SK-N-SH treated with all-trans-retinoic acid at 6 μM for 48 hours (cell line): ENCODE measurements around the gene NAT14.

Source experiments
- ATAC-seq: fragments of 200-7000 bp; cut with Tn5 transposase; 3 replicates; pipeline ENCODE4 v1.9.1; 2020; ENCODE audit warnings: mild to moderate bottlenecking, moderate library complexity
- BACH2 ChIP-seq: fragments of 250-450 bp; sonication (Bioruptor Pico); IDR thresholded peaks from 2 replicates; pipeline ENCODE4 v1.9.0; 2021; ENCODE audit warnings: mild to moderate bottlenecking, borderline replicate concordance
- CSDC2 ChIP-seq: fragments of 250-450 bp; sonication (Bioruptor Pico); IDR thresholded peaks from 2 replicates; pipeline ENCODE4 v1.5.0; 2020; ENCODE audit warnings: mild to moderate bottlenecking, moderate library complexity
- ESRRG ChIP-seq: fragments of 250-450 bp; sonication (Bioruptor Pico); IDR thresholded peaks from 2 replicates; pipeline ENCODE4 v1.6.1; 2021; ENCODE audit warnings: mild to moderate bottlenecking
- GLIS3 ChIP-seq: fragments of 250-450 bp; sonication (Bioruptor Pico); IDR thresholded peaks from 2 replicates; pipeline ENCODE4 v1.5.0; 2020; ENCODE audit warnings: mild to moderate bottlenecking, moderate library complexity
- ISL1 ChIP-seq: fragments of 250-450 bp; sonication (Bioruptor Pico); IDR thresholded peaks from 2 replicates; pipeline ENCODE4 v2.1.2; 2022; ENCODE audit warnings: mild to moderate bottlenecking, moderate library complexity
- OSR1 ChIP-seq: fragments of 250-450 bp; sonication (Bioruptor Pico); IDR thresholded peaks from 2 replicates; pipeline ENCODE4 v1.8.0; 2022; ENCODE audit warnings: moderate library complexity, mild to moderate bottlenecking, inconsistent platforms
- PPARA ChIP-seq: fragments of 250-450 bp; sonication (Bioruptor Pico); IDR thresholded peaks from 2 replicates; pipeline ENCODE4 v1.5.0; 2020; ENCODE audit warnings: mild to moderate bottlenecking, borderline replicate concordance
- RARB ChIP-seq: fragments of 250-450 bp; sonication (Bioruptor Pico); IDR thresholded peaks from 2 replicates; pipeline ENCODE4 v1.8.0; 2021; ENCODE audit warnings: mild to moderate bottlenecking, moderate library complexity
- SNAI2 ChIP-seq: fragments of 250-450 bp; sonication (Bioruptor Pico); IDR thresholded peaks from 2 replicates; pipeline ENCODE4 v1.5.0; 2020; ENCODE audit warnings: mild to moderate bottlenecking, moderate library complexity
- TCF4 ChIP-seq: fragments of 250-450 bp; sonication (Bioruptor Pico); IDR thresholded peaks from 2 replicates; pipeline ENCODE4 v1.8.0; 2021; ENCODE audit warnings: mild to moderate bottlenecking, moderate library complexity, borderline replicate concordance
- TOX ChIP-seq: fragments of 250-450 bp; sonication (Bioruptor Pico); IDR thresholded peaks from 2 replicates; pipeline ENCODE4 v1.8.0; 2021; ENCODE audit warnings: mild to moderate bottlenecking, moderate library complexity, borderline replicate concordance
- ZC3H10 ChIP-seq: fragments of 250-450 bp; sonication (Bioruptor Pico); IDR thresholded peaks from 2 replicates; pipeline ENCODE4 v1.5.1; 2021; ENCODE audit warnings: mild to moderate bottlenecking, moderate library complexity
- ZFP3 ChIP-seq: fragments of 250-450 bp; sonication (Bioruptor Pico); IDR thresholded peaks from 2 replicates; pipeline ENCODE4 v1.5.0; 2020; ENCODE audit warnings: mild to moderate bottlenecking, moderate library complexity
- ZFP30 ChIP-seq: fragments of 450-650 bp; formaldehyde crosslinking; IDR thresholded peaks from 2 replicates; pipeline ENCODE4 v1.5.0; 2022; ENCODE audit warnings: mild to moderate bottlenecking, moderate library complexity
- ZNF565 ChIP-seq: fragments of 450-650 bp; formaldehyde crosslinking; conservative IDR thresholded peaks from 2 replicates; pipeline ENCODE4 v1.5.0; 2020; ENCODE audit warnings: low read depth, mild to moderate bottlenecking, moderate library complexity
- ZNF70 ChIP-seq: fragments of 450-650 bp; formaldehyde crosslinking; IDR thresholded peaks from 2 replicates; pipeline ENCODE4 v1.5.0; 2020; ENCODE audit warnings: mild to moderate bottlenecking, moderate library complexity
- ZNF8 ChIP-seq: fragments of 450-650 bp; formaldehyde crosslinking; IDR thresholded peaks from 2 replicates; pipeline ENCODE4 v1.5.0; 2020; ENCODE audit warnings: mild to moderate bottlenecking, moderate library complexity
- TF ChIP-seq, protein P1 (sequence below): fragments of 250-450 bp; sonication (Bioruptor Pico); IDR thresholded peaks from 2 replicates; pipeline ENCODE4 v1.8.0; 2020; ENCODE audit warnings: mild to moderate bottlenecking, moderate library complexity, borderline replicate concordance
- TF ChIP-seq, protein P2 (sequence below): fragments of 250-450 bp; sonication (Bioruptor Pico); IDR thresholded peaks from 2 replicates; pipeline ENCODE4 v1.8.0; 2021; ENCODE audit warnings: low read depth, mild to moderate bottlenecking, moderate library complexity, borderline replicate concordance
- TF ChIP-seq, protein P3 (sequence below): fragments of 250-450 bp; sonication (Bioruptor Pico); IDR thresholded peaks from 2 replicates; pipeline ENCODE4 v1.5.1; 2021; ENCODE audit warnings: mild to moderate bottlenecking, moderate library complexity
- TF ChIP-seq, protein P4 (sequence below): fragments of 250-450 bp; sonication (Bioruptor Pico); IDR thresholded peaks from 2 replicates; pipeline ENCODE4 v1.5.1; 2020; ENCODE audit warnings: low read depth, mild to moderate bottlenecking, moderate library complexity

NAT14 gene

DNA sequence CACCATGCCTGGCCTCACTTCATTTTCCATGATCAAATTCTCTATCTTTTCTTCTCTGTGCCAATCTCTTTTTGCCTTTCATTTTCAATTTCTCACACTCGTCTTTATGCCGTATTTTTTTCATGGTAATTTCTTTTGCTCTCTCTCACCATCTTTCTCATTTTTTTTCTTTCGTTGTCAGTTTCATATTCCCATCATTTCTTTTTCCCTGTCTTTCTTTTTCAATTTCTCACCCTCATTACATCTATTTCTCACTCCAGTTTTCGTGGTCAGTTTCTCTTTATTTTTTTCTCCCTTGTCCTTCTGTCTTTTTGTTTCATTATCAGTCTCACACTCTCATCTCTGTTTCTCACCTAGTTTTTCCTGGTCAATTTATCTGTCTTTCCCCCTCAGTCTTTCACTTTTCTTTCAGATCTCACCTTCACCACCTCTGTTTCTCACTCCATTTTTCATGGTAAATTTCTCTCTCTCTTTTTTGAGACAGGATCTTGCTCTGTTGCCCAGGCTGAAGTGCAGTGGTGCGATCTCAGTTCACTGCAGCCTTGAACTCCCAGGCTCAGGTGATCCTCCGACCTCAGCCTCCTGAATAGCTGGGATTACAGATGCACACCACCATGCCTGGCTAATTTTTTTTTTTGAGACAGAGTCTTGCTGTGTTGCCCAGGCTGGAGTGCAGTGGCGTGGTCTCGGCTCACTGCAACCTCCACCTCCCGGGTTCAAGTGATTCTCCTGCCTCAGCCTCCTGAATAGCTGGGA is 17.4 kb downstream of the NAT14 start:
- TF ChIP-seq GLIS3 (CRISPR knock-in tag): no peak
- TF ChIP-seq ZNF70 (CRISPR knock-in tag): no peak
- no peak for TF ChIP-seq ZNF8 (CRISPR knock-in tag)
- no peak for TF ChIP-seq OSR1
- TF ChIP-seq ZFP3 (CRISPR knock-in tag): no peak
- TF ChIP-seq BACH2 (CRISPR knock-in tag): no peak
- TF ChIP-seq, protein P1, sequence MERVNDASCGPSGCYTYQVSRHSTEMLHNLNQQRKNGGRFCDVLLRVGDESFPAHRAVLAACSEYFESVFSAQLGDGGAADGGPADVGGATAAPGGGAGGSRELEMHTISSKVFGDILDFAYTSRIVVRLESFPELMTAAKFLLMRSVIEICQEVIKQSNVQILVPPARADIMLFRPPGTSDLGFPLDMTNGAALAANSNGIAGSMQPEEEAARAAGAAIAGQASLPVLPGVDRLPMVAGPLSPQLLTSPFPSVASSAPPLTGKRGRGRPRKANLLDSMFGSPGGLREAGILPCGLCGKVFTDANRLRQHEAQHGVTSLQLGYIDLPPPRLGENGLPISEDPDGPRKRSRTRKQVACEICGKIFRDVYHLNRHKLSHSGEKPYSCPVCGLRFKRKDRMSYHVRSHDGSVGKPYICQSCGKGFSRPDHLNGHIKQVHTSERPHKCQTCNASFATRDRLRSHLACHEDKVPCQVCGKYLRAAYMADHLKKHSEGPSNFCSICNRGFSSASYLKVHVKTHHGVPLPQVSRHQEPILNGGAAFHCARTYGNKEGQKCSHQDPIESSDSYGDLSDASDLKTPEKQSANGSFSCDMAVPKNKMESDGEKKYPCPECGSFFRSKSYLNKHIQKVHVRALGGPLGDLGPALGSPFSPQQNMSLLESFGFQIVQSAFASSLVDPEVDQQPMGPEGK (CRISPR knock-in tag): no peak
- no peak for TF ChIP-seq SNAI2 (CRISPR knock-in tag)
- no peak for TF ChIP-seq ESRRG (CRISPR knock-in tag)
- no peak for TF ChIP-seq CSDC2 (CRISPR knock-in tag)
- no peak for TF ChIP-seq TCF4 (CRISPR knock-in tag)
- no peak for ATAC-seq

DNA sequence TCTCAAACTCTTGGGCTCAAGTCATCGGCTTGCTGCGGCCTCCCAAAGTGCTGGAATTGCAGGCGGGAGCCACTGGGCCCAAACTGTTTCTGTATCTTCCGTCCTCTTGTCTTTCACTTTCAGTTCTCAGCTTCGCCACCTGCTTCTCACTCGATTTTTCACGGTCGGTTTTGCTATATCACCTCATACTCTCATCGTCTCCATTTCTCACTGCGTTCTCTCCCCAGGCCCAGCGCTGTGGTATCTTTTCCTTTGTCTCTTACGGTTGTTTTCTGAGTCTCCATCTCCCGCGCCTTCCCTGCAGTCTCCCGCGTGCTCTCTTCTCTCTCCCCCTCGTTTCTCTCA is 18.1 kb downstream of the NAT14 start:
- no peak for ATAC-seq
- TF ChIP-seq ZFP30 (CRISPR knock-in tag) (no peak), ZNF70 (CRISPR knock-in tag) (no peak), RARB (CRISPR knock-in tag) (no peak), OSR1 (no peak)

DNA sequence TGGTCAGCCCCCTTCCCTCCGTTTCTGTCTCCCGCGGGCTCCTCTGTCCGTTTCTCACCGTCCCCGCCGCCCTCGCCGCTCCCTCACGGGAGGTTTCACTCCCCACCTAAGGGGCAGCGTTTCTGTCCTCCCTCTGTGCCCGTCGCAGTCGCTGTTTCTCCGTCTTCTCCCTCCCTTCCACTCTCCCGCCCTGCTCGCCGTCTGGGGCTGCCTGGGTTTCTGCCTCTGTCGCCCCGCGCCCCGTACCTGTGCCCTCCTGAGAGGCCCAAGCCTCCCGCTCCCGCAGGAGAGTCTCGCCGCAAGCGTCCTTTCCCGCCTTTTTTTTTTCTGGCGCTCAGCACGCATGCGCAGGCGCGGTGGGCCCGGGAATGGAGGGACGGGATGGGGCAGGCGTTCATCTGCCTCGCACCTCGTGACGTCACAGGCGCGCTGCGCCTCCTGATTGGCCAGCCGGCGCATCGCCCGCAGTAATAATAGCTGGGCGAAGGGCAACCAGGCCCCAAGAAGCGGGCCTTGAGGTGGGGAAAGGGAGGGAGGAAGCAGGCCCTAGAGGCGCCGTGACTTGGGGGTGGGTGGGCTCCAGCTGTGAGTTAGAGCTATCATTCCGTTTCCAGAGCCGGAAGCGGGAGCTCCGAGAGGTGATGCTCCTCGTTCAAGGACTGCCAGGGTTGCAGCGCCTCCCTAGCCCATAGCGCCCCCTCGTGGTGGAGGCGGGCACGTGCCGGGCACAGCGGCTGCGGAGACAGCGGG is 18.7 kb downstream of the NAT14 start:
- ATAC-seq: peak; percentile 95
- TF ChIP-seq BACH2 (CRISPR knock-in tag) (no peak), TOX (CRISPR knock-in tag) (no peak), CSDC2 (CRISPR knock-in tag) (no peak), SNAI2 (CRISPR knock-in tag) (no peak), ZFP3 (CRISPR knock-in tag) (no peak), TCF4 (CRISPR knock-in tag) (no peak), ZNF70 (CRISPR knock-in tag) (no peak), ZNF565 (no peak), GLIS3 (CRISPR knock-in tag) (no peak), OSR1 (no peak)

DNA sequence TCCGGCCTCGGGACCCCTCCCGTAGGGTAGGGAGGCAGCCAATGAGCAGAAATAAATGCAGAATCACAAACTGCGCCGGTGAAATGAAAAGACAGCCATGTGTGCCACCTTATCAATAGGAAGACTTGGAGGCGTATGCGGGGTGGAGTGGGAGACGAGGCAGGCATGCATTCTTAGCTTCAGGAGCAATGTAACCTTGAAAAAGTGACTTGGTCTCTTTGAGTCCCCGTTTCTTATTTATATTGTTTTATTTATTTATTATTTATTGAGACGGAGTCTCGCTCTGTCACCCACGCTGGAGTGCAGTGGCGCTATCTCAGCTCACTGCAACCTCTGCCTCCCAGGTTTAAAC is 19.2 kb downstream of the NAT14 start:
- TF ChIP-seq, protein P2, sequence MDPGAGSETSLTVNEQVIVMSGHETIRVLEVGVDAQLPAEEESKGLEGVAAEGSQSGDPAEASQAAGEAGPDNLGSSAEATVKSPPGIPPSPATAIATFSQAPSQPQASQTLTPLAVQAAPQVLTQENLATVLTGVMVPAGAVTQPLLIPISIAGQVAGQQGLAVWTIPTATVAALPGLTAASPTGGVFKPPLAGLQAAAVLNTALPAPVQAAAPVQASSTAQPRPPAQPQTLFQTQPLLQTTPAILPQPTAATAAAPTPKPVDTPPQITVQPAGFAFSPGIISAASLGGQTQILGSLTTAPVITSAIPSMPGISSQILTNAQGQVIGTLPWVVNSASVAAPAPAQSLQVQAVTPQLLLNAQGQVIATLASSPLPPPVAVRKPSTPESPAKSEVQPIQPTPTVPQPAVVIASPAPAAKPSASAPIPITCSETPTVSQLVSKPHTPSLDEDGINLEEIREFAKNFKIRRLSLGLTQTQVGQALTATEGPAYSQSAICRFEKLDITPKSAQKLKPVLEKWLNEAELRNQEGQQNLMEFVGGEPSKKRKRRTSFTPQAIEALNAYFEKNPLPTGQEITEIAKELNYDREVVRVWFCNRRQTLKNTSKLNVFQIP (CRISPR knock-in tag): no peak
- TF ChIP-seq, protein P3, sequence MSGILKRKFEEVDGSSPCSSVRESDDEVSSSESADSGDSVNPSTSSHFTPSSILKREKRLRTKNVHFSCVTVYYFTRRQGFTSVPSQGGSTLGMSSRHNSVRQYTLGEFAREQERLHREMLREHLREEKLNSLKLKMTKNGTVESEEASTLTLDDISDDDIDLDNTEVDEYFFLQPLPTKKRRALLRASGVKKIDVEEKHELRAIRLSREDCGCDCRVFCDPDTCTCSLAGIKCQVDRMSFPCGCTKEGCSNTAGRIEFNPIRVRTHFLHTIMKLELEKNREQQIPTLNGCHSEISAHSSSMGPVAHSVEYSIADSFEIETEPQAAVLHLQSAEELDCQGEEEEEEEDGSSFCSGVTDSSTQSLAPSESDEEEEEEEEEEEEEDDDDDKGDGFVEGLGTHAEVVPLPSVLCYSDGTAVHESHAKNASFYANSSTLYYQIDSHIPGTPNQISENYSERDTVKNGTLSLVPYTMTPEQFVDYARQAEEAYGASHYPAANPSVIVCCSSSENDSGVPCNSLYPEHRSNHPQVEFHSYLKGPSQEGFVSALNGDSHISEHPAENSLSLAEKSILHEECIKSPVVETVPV: no peak
- TF ChIP-seq TCF4 (CRISPR knock-in tag) (no peak), TOX (CRISPR knock-in tag) (no peak), GLIS3 (CRISPR knock-in tag) (no peak), PPARA (CRISPR knock-in tag) (no peak), ISL1 (CRISPR knock-in tag) (no peak), ZFP3 (CRISPR knock-in tag) (no peak), ZFP30 (CRISPR knock-in tag) (no peak), ZNF565 (no peak), CSDC2 (CRISPR knock-in tag) (no peak), BACH2 (CRISPR knock-in tag) (no peak), OSR1 (no peak), SNAI2 (CRISPR knock-in tag) (no peak), ZC3H10 (CRISPR knock-in tag) (no peak), ZNF8 (CRISPR knock-in tag) (no peak), ZNF70 (CRISPR knock-in tag) (no peak)
- TF ChIP-seq, protein P4, sequence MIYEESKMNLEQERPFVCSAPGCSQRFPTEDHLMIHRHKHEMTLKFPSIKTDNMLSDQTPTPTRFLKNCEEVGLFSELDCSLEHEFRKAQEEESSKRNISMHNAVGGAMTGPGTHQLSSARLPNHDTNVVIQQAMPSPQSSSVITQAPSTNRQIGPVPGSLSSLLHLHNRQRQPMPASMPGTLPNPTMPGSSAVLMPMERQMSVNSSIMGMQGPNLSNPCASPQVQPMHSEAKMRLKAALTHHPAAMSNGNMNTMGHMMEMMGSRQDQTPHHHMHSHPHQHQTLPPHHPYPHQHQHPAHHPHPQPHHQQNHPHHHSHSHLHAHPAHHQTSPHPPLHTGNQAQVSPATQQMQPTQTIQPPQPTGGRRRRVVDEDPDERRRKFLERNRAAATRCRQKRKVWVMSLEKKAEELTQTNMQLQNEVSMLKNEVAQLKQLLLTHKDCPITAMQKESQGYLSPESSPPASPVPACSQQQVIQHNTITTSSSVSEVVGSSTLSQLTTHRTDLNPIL (CRISPR knock-in tag): no peak
- TF ChIP-seq, protein P1 (CRISPR knock-in tag): no peak
- no peak for ATAC-seq
